Cardiac fibroblast (primary cell): ENCODE results near the gene SPAG16.

Experiments
- DNase-seq, 2 donors: peaks; one replicate each; pipeline versions ENCODE4 v3.0.0 to v3.0.0-alpha.2; 2010; ENCODE audit warnings: low read depth in 2 of 2
- H3K4me3 ChIP-seq, 2 donors: replicated peaks in 1 of 2; 1 replicate in 1 of 2; 2 replicates in 1 of 2; pipeline ENCODE4 v1.5.1; 2011; ENCODE audit warnings: low read depth in 2 of 2, low read length in 2 of 2, mild to moderate bottlenecking in 2 of 2, moderate library complexity in 1 of 2
- TF ChIP-seq, protein P1 (sequence below): IDR thresholded peaks from one replicate; pipeline ENCODE4 v1.5.1; 2011; ENCODE audit warnings: low read depth, mild to moderate bottlenecking, low read length, inconsistent platforms

The SPAG16 gene

DNA sequence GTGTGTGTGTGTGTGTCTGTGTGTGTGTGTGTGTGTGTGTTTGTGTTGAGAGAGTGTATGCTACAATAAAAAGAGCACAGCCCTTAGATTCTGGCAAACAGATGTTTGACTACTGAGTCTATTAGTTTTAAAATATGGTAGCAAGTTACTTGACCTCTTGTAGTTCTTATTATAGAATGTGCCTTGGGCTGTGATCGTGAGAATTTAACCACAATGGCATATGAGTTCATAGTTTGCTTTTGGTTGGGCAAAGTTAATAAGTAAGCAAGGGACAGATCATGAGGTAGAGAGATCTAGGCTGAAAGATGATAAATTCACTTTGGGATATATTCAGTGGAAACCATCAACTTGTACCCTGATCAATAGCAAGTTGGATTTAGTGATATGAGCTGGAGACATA lies 792.3 kb downstream of the SPAG16 start:
- no peak for DNase-seq
- H3K4me3 ChIP-seq, result no peak overlapping the region
- TF ChIP-seq, protein P1, sequence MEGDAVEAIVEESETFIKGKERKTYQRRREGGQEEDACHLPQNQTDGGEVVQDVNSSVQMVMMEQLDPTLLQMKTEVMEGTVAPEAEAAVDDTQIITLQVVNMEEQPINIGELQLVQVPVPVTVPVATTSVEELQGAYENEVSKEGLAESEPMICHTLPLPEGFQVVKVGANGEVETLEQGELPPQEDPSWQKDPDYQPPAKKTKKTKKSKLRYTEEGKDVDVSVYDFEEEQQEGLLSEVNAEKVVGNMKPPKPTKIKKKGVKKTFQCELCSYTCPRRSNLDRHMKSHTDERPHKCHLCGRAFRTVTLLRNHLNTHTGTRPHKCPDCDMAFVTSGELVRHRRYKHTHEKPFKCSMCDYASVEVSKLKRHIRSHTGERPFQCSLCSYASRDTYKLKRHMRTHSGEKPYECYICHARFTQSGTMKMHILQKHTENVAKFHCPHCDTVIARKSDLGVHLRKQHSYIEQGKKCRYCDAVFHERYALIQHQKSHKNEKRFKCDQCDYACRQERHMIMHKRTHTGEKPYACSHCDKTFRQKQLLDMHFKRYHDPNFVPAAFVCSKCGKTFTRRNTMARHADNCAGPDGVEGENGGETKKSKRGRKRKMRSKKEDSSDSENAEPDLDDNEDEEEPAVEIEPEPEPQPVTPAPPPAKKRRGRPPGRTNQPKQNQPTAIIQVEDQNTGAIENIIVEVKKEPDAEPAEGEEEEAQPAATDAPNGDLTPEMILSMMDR, result no peak

DNA sequence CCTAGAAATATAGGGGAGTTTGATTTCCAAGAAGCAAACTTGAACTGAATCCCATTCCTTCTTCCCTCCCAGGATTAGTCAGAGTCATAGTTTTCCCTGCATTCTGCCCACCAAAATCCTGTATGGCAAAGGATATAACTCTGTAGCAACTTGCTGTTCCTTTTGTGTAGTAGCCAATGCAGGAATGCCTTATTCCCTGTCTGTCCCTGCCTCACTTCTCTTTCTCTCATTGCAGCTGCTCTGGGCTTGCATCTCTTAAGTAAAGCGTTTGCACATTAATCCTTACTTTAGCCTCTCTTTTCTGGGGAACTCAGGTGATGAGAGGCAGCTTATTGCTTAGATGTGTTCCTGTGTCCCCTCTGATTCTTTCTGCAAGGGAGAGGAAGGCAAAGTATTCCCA lies 793.5 kb downstream of the SPAG16 start:
- no peak for DNase-seq
- TF ChIP-seq, protein P1, result no peak
- no peak overlapping the region for H3K4me3 ChIP-seq

DNA sequence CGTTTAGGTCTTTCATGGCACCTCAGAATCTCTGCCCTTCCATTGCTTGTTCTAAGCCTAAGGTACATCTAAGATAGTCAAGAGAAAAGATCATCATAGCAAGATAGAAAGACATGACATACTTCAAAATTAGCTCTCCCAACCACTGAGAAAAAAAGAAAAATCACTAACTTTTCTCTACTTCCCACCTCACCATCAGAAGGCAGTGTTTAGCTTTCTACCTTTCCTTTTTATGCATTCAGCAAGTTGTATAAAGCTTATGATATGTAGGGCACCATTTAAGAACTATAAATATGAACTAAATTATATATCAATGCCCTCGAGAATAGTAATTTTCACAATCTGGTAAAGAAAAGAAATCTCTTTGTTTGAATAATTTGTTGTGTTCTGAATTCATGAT lies 794.8 kb downstream of the SPAG16 start:
- H3K4me3 ChIP-seq, result no peak overlapping the region
- no peak for DNase-seq
- TF ChIP-seq, protein P1, result no peak

DNA sequence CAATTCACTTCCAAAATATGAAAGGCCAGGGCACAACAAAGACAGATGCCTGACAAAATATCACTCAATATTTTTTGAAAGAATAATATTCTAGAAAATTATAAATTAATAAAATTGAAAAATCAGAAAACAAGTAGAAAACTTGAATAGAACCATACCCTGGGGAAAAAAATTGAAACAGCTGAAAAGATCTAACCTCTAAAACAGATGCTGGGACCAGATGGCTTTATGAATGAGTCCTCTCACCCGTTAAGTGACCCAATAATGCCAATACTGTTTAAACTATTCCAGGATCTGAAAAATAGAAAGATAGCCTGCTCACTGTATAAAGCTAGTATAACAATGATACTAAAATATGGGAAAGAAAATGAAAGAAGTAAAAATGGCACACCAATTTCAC lies 804.3 kb downstream of the SPAG16 start:
- no peak overlapping the region for H3K4me3 ChIP-seq
- TF ChIP-seq, protein P1, result no peak
- no peak for DNase-seq

DNA sequence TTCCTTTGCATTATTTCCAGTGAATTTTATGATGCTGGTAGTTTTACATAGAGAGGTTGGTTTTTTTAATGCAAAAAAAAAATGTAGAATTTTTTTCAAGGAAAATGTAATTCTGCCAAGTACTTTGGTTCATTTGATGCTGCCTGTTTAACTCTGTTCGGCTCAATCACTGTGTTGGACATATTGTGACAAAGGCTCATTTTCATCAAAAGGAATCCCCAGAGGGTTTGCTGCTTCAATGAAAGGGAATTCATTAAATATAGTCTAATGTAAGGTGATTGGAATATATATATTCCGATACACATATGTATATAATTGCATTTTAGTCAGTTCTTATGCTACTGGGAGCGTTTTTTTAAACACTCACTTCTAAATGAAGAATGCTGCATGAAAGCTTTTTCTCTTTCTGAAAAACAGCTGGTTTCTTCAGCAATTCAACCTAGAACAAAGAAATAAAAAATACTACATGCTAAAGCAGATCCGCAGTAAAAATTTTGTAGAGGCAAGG lies 812.0 kb downstream of the SPAG16 start:
- DNase-seq, result no peak
- no peak overlapping the region for H3K4me3 ChIP-seq
- TF ChIP-seq, protein P1, result no peak

DNA sequence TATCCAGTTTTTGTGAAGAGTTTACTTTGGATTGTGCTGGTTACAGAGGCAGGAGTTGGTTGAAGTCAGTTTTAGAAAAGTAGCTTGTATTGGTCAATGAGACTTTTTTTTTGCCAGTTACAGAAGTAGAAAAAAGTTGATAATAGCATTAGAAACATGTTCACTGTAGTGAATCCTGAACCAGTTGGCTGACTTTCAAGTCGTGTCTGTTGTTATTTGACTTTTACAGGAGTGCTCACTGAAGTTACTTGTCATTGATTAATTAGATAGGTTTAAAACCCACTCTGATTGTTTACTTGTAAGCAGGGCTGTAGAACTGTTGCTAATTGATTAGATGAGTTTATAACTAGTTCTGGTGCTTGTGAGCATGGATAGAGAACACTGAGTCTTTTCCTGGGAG lies 814.5 kb downstream of the SPAG16 start:
- H3K4me3 ChIP-seq, result no peak overlapping the region
- DNase-seq, result no peak
- TF ChIP-seq, protein P1, result no peak

DNA sequence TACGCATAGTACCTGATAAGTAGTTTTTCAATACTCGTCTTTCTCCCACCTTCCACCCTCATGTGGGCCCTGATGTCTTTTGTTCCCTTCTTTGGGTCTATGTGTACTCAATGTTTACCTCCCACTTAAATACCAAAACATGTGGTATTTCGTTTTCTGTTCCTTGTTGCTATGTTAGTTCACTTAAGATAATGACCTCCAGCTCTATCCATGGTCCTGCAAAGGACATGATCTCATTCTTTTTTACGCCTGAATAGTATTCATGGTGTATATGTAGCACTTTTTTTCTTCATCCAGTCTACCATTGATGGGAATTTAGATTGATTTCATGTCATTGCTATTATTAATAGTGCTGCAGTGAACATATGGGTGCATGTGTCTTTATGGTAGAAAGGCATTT lies 816.2 kb downstream of the SPAG16 start:
- no peak overlapping the region for H3K4me3 ChIP-seq
- TF ChIP-seq, protein P1, result no peak
- DNase-seq, result no peak
